Psoas muscle (tissue), 8 donors: ENCODE data around the gene ARHGAP24. TPM values are rescaled to one million over a fixed set of nuclear protein-coding genes. Genes with fewer than 3 reads are reported as not detected.

Experiments
- ATAC-seq, 4 donors: fragments of 200-7000 bp; cut with Tn5 transposase; one replicate each; pipeline ENCODE4 v1.9.1; 2020; ENCODE audit warnings: moderate library complexity in 3 of 4, mild to moderate bottlenecking in 2 of 4
- DNase-seq, 2 donors: peaks; one replicate each; pipeline ENCODE4 v3.0.0-alpha.2; 2020
- H3K27ac ChIP-seq: fragments of 200-600 bp; one replicate; pipeline ENCODE4 v1.8.0; 2022
- H3K27me3 ChIP-seq, 3 donors: fragments of 200-600 bp in 1 of 3; one replicate each; pipeline versions ENCODE4 v1.6.1 to v1.8.0; 2013 to 2022; ENCODE audit warnings: low read length in 2 of 3, mild to moderate bottlenecking in 2 of 3, moderate library complexity in 1 of 3; ENCODE audit not compliant: insufficient read depth in 3 of 3
- H3K36me3 ChIP-seq, 2 donors: fragments of 200-600 bp in 1 of 2; one replicate each; pipeline versions ENCODE4 v1.6.1 to v1.8.0; 2013 to 2022; ENCODE audit warnings: low read depth in 1 of 2, mild to moderate bottlenecking in 1 of 2, moderate library complexity in 1 of 2; ENCODE audit not compliant: insufficient read depth in 1 of 2
- H3K4me1 ChIP-seq: fragments of 200-600 bp; one replicate; pipeline ENCODE4 v1.8.0; 2022
- H3K4me3 ChIP-seq: fragments of 200-600 bp; one replicate; pipeline ENCODE4 v1.8.0; 2022; ENCODE audit warnings: mild to moderate bottlenecking
- H3K9me3 ChIP-seq: fragments of 200-600 bp; one replicate; pipeline ENCODE4 v1.8.0; 2022
- CTCF ChIP-seq: fragments of 200-600 bp; IDR thresholded peaks from one replicate; pipeline ENCODE4 v1.8.0; 2022; ENCODE audit warnings: antibody characterized with exemption
- WGBS, 3 donors: extraction: QIAGEN DNeasy Blood & Tissue Kit; methylation state at CpG; one replicate each; pipeline versions ENCODE4 v1.1.6 to v1.1.7; 2013; 5-methylcytosine and 5-hydroxymethylcytosine counted together
- intact Hi-C, 2 donors: fragments of 100-400 bp; cut with DNase I; formaldehyde crosslinking; loops; one replicate each; pipeline versions ENCODE4 v1.11.0 to v1.14.2; 2022
- polyA plus RNA-seq, 3 donors: library from polyadenylated mRNA; stranded (reverse); fragments of 200-250 nt; gene quantifications; one replicate each; pipeline ENCODE4 v1.2.3, GENCODE V29; 2013
- total RNA-seq, 4 donors: library from RNA; stranded (reverse); fragmentation: NEBNext Ultra II Directional in 2 of 4; extraction: Animal tissue kit (Norgen Biotek cat#: 25700) in 2 of 4; gene quantifications; one replicate each; pipeline versions ENCODE4 v1.2.1 to v1.2.4, GENCODE V29; 2021 to 2023
- donor health status: healthy with polysubstance abuse.
- donor health status: DM: no; HTN: no; CAD: no; lungs with moderate emphysema.
- donor health status: Bipolar disorder and iron deficiency.
- donor health status: healthy.
- donor health status: DM: yes; HTN: yes; CAD: no.
- donor health status: DM: no; HTN: no; CAD: no.
- donor health status: DM: no; HTN: no; CAD: no.
- donor health status: DM: yes; HTN: yes; CAD: no.

Gene ARHGAP24
- total and polyA plus RNA-seq, 7 donors, result 2.3 to 25.7 (median 4.6) TPM

- Histone ChIP-seq H3K4me1 (peaks cover 11% of the 10 kb centered on the region), H3K36me3 (no peaks in the 10 kb centered on the region), H3K27me3 (no peaks in the 10 kb centered on the region), H3K4me3 (no peak overlapping the region), H3K27ac (no peak overlapping the region), H3K9me3 (no peaks in the 10 kb centered on the region)
- ATAC-seq, result no peak
- TF ChIP-seq CTCF, result no peak
- DNase-seq, result no peak
- intact Hi-C loops, result no loop called here
- 95 to 100% (median 98%) methylated on average over 1 of the region's 1 CpG for WGBS, 3 donors
Measured at GRCh38 chr4:86035688-86036087, 560.7 kb downstream of the ARHGAP24 start.

GRCh38 chr4:86036736-86037135, 561.8 kb downstream of the ARHGAP24 start:
- no peak for TF ChIP-seq CTCF
- no peaks in the 10 kb centered on the region for H3K27me3 ChIP-seq
- no peak for ATAC-seq
- DNase-seq, result no peak
- H3K4me1 ChIP-seq, result peaks cover 11% of the 10 kb centered on the region
- no peaks in the 10 kb centered on the region for H3K9me3 ChIP-seq
- H3K36me3 ChIP-seq, result no peaks in the 10 kb centered on the region
- no peak overlapping the region for H3K27ac ChIP-seq
- no peak overlapping the region for H3K4me3 ChIP-seq
- intact Hi-C loops, result no loop called here
- 59 to 64% (median 64%) methylated on average over 4 of the region's 4 CpGs for WGBS, 3 donors

- intact Hi-C loops, result no loop called here
- TF ChIP-seq CTCF, result no peak
- no peak overlapping the region for H3K27ac ChIP-seq
- no peak overlapping the region for H3K4me3 ChIP-seq
- no peaks in the 10 kb centered on the region for H3K27me3 ChIP-seq
- no peaks in the 10 kb centered on the region for H3K36me3 ChIP-seq
- H3K9me3 ChIP-seq, result no peaks in the 10 kb centered on the region
- 81 to 95% (median 89%) methylated on average over 1 of the region's 1 CpG for WGBS, 3 donors
- no peak for ATAC-seq
- DNase-seq, result no peak
- H3K4me1 ChIP-seq, result peaks cover 8% of the 10 kb centered on the region
Measured at GRCh38 chr4:86038037-86038436, 563.1 kb downstream of the ARHGAP24 start.

GRCh38 chr4:86043755-86044592, 569.0 kb downstream of the ARHGAP24 start:
- Histone ChIP-seq H3K27me3 (no peaks in the 10 kb centered on the region), H3K27ac (no peak overlapping the region), H3K9me3 (no peaks in the 10 kb centered on the region), H3K4me3 (no peak overlapping the region), H3K36me3 (no peaks in the 10 kb centered on the region), H3K4me1 (no peaks in the 10 kb centered on the region)
- WGBS, 3 donors, result 18 to 20% (median 20%) methylated on average over 8 of the region's 8 CpGs
- DNase-seq (no peak), ATAC-seq (peak in 1 of 4 donors; percentile 55)
- TF ChIP-seq CTCF, result peak; percentile 59
- intact Hi-C loops, result loop anchor here in 1 of 2 donors (5.0 kb wide), 1 partner anchor 247 kb away; no protein-coding TSS in a partner anchor
